COLO668 (cell line): ENCODE measurements around the gene TUBB.
"Not testable (repeated sequence)": the region's sequence is repeated elsewhere in the genome, so short reads cannot be mapped to it uniquely, and the experiment has no call there.

ENCODE experiments used
- DNase-seq: peaks from one replicate; lab custom pipeline; 2025; ENCODE audit not compliant: unreplicated experiment; lab: John Stamatoyannopoulos, UW

TUBB gene

GRCh38 chr6:30759575-30760239, 39.6 kb downstream of the TUBB start:
- no peak for DNase-seq

GRCh38 chr6:30760549-30760948, 40.4 kb downstream of the TUBB start:
- DNase-seq = no peak

- no peak for DNase-seq
These were observed 41.8 kb downstream of the TUBB start for GRCh38 chr6:30761791-30762429.

GRCh38 chr6:30763155-30763617, 43.0 kb downstream of the TUBB start:
- no peak for DNase-seq

- no peak for DNase-seq
These were observed 43.7 kb downstream of the TUBB start for GRCh38 chr6:30763618-30764489.

GRCh38 chr6:30764490-30765043, 44.4 kb downstream of the TUBB start:
- DNase-seq = not testable (repeated sequence)

GRCh38 chr6:30765495-30765894, 45.3 kb downstream of the TUBB start:
- not testable (repeated sequence) for DNase-seq

- DNase-seq = no peak
These were observed 46.5 kb downstream of the TUBB start for GRCh38 chr6:30766461-30767157.

- no peak for DNase-seq
These were observed 47.2 kb downstream of the TUBB start for GRCh38 chr6:30767158-30767943.

GRCh38 chr6:30767944-30768301, 47.8 kb downstream of the TUBB start:
- DNase-seq = no peak

- DNase-seq = no peak
These were observed 48.5 kb downstream of the TUBB start for GRCh38 chr6:30768634-30769087.

GRCh38 chr6:30769088-30769852, 49.1 kb downstream of the TUBB start:
- DNase-seq = peak; percentile 27

- no peak for DNase-seq
These were observed 49.8 kb downstream of the TUBB start for GRCh38 chr6:30769853-30770524.

GRCh38 chr6:30770592-30770991, 50.4 kb downstream of the TUBB start:
- no peak for DNase-seq

- no peak for DNase-seq
These were observed 54.5 kb downstream of the TUBB start for GRCh38 chr6:30774701-30775100.
